Measurements from ENCODE around the gene ANO2. TPM values are rescaled to one million over a fixed set of nuclear protein-coding genes. Genes with fewer than 3 reads are reported as not detected.
"Not testable (repeated sequence)": the region's sequence is repeated elsewhere in the genome, so short reads cannot be mapped to it uniquely, and the experiment has no call there.

ANO2 gene
- total RNA-seq, 1 donor from 2014 or later, result 1.7 TPM

DNA sequence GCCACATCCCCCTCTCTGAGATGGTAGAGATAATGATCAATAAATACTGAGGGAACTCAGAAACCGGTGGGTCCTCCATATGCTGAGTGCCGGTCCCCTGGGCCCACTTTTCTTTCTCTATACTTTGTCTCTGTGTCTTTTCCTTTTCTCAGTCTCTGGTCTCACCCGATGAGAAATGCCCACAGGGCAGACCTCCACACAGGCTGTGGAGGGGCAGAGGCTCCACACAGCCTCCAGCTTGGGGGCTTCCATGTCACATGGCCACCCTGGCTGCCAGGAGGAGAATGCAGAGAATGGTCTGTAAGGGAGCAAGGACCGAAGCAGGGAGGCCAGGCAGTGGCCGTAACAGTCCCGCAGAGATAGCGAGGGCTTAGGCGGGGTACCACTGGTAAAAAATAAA lies 407.3 kb downstream of the ANO2 start:
- DNase-seq (ENCODE audit: low read depth), result no peak
- H3K4me3 ChIP-seq (ENCODE audit: low read depth, low read length), result no peak overlapping the region
- TF ChIP-seq, protein P1, sequence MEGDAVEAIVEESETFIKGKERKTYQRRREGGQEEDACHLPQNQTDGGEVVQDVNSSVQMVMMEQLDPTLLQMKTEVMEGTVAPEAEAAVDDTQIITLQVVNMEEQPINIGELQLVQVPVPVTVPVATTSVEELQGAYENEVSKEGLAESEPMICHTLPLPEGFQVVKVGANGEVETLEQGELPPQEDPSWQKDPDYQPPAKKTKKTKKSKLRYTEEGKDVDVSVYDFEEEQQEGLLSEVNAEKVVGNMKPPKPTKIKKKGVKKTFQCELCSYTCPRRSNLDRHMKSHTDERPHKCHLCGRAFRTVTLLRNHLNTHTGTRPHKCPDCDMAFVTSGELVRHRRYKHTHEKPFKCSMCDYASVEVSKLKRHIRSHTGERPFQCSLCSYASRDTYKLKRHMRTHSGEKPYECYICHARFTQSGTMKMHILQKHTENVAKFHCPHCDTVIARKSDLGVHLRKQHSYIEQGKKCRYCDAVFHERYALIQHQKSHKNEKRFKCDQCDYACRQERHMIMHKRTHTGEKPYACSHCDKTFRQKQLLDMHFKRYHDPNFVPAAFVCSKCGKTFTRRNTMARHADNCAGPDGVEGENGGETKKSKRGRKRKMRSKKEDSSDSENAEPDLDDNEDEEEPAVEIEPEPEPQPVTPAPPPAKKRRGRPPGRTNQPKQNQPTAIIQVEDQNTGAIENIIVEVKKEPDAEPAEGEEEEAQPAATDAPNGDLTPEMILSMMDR (conservative IDR thresholded peaks at IDR 0.05; ENCODE audit: low read depth, low read length), result no peak

DNA sequence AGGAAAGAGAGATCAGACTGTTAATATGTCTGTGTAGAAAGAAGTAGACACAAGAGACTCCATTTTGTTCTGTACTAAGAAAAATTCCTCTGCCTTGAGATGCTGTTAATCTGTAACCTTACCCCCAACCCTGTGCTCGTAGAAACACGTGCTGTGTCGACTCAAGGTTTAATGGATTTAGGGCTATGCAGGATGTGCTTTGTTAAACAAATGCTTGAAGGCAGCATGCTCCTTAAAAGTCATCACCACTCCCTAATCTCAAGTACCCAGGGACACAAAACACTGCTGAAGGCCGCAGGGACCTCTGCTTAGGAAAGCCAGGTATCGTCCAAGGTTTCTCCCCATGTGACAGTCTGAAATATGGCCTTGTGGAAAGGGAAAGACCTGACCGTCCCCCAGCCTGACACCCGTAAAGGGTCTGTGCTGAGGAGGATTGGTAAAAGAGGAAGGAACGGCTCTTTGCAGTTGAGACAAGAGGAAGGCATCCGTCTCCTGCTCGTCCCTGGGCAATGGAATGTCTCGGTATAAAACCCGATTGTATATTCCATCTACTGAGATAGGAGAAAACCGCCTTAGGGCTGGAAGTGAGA lies 407.9 kb downstream of the ANO2 start:
- DNase-seq (ENCODE audit: low read depth); H3K4me3 ChIP-seq (ENCODE audit: low read depth, low read length): not testable (repeated sequence)

DNA sequence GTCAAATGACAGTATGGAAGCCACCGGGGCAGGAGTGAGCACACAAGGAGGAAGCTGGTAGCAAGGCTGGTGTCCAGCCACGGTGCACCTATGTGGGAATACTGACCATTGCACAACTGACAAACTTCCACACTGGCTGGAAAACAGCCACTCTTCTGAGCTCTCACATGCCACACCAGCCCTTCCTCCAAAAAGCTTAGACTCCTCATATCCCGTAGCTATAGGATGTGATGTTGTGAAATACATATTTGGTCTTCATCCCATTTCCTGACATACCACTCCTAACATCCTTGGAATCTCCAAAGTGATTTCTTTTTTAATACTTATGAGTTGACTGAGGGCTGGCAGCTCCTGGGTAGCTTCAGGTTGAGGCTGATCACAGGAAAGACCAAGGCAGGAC lies 409.5 kb downstream of the ANO2 start:
- TF ChIP-seq, protein P1 (conservative IDR thresholded peaks at IDR 0.05; ENCODE audit: low read depth, low read length), result no peak
- DNase-seq (ENCODE audit: low read depth), result no peak
- H3K4me3 ChIP-seq (ENCODE audit: low read depth, low read length), result no peak overlapping the region

DNA sequence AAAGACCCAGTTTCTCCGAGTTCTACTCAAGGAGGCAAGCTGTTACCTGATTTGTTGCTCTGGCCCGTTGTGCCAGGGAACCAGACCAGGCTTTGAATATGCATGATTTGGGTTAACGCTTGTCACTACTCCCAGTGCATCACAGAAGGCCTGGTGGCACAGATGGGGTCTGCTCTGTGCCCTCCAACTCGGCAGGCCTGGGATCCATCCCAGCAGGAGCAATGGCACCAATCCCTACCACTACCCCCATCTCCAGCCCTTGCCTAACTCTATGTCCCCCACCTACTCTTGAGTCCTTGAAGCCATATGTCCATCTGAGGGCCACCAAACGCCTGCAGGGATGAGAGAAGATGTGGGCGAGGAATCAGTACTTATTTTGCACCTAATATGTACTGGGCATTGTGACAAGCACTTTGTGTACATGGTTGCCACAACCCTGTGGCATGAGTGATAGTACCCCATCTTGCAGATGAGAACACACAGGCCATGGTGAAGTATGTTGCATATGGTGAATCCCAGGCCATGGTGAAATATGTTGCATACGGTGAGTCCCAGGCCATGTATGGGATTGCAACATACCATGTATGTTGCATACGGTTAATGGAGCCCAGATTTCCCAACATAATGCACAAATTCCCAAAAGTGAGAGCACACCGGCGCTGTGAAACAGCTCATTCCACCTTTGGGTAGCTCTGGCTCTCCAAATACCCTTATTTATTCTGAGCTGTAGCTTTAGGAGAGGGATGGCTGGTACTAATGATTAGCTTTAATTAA lies 410.4 kb downstream of the ANO2 start:
- TF ChIP-seq, protein P1 (conservative IDR thresholded peaks at IDR 0.05; ENCODE audit: low read depth, low read length), result no peak
- no peak overlapping the region for H3K4me3 ChIP-seq (ENCODE audit: low read depth, low read length)
- no peak for DNase-seq (ENCODE audit: low read depth)

DNA sequence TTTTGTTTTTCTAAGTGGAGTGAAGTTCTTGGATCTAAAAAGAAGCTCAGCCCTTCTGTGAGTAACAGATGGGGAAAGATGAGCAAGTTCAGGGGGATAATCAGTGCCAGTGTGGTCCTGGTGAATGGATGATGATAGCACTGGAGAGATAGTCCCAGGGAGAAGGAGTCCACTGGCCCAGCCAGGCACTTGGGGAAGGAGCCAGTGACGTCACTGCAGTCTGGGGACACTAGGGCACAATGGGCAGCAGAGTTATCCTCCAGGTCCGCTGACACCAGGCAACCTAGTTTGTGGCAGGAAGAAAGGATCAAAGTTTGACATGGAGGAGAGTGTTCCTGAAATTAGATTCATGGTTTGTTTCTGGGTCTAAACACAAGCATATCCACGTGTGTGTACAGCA lies 411.7 kb downstream of the ANO2 start:
- TF ChIP-seq, protein P1 (conservative IDR thresholded peaks at IDR 0.05; ENCODE audit: low read depth, low read length), result no peak
- H3K4me3 ChIP-seq (ENCODE audit: low read depth, low read length), result no peak overlapping the region
- no peak for DNase-seq (ENCODE audit: low read depth)

DNA sequence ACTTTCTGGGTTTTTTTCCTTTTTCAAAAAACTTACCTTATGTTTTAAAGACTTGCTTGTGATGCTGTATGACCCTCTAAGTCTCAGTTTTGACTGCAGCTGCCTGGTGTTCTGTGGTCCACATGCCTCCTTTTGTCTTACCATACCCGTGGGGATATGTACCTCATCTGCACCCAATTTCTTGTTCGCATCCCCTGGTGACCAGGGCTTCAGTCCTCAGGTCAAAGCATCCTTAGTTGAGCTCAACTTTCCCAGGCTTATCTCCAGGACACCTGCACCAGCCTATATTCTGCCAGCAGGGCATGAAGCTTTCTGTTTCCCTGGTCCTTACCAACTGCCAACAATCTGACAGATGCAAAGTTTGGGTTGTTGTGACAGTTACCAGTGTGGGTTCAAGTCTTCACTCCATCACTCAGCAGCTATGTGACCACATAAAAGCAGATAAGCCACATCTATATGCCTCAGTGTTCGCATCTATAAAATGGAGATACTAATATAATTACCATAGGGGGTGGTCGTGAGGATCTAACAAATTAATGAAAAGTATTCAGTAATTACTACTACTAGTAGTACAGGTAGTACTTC lies 419.2 kb downstream of the ANO2 start:
- H3K4me3 ChIP-seq (ENCODE audit: low read depth, low read length), result no peak overlapping the region
- DNase-seq (ENCODE audit: low read depth), result no peak
- TF ChIP-seq, protein P1 (conservative IDR thresholded peaks at IDR 0.05; ENCODE audit: low read depth, low read length), result no peak

DNA sequence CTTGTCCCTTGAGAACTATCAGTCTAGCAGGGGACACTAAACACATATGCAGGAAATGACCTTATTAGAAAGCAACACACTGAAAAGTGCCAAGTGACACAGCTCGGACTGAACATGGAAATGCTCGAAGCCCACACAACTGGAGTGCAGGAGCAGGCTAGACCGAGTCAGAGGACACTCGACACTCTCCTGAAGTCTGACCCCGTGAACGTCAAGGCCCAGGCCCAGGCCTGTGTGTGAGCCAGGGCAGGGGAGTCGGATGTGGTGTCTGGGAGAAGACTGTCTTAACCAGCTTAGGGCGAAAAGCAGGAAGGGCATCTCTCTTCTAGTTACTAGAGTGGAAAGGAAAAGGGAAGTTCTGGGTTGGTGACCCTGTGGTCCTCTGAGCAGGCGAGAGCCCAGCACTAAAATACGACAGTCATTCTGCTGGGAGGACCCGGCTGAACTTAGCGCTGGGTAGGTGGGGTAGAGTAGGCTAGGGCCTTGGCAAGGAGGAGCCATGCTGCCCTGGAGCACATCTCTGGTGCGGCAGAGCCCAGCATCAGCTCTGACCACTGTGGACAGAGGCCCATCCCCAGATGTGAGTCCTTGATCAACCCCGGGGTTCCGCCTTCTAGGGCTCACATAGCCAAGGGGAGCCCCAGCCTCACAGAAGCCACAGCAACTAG lies 420.2 kb downstream of the ANO2 start:
- no peak for DNase-seq (ENCODE audit: low read depth)
- TF ChIP-seq, protein P1 (conservative IDR thresholded peaks at IDR 0.05; ENCODE audit: low read depth, low read length), result no peak

More for the DNA sequence above, 420.2 kb downstream of the ANO2 start:
- no peak overlapping the region for H3K4me3 ChIP-seq (ENCODE audit: low read depth, low read length)

All from epithelial cell of proximal tubule (primary cell).